Stimulated activated naive B cell treated with anti-CD40 and anti-IgM and Interleukin-4, amounts not matched to agents 10 μg/mL and 1 μg/mL and 100 μg/mL, for 72 hours (primary cell): ENCODE measurements around the gene MFSD2A.
"Not testable (repeated sequence)": the region's sequence is repeated elsewhere in the genome, so short reads cannot be mapped to it uniquely, and the experiment has no call there.

Experiments used
- ATAC-seq, 2 donors: fragments of 150-1000 bp; cut with Tn5 transposase; replicated peaks; 2 replicates each; pipeline ENCODE4 v1.10.0; 2021; ENCODE audit warnings: moderate library complexity in 1 of 2
- DNase-seq: peaks from one replicate; pipeline ENCODE4 v3.0.0; 2021
- H3K27ac Mint-ChIP-seq: one replicate; pipeline ENCODE4 v1.8.0; 2022; ENCODE audit warnings: mild to moderate bottlenecking, mixed read lengths
- H3K27me3 Mint-ChIP-seq, 2 donors: one replicate each; pipeline ENCODE4 v1.8.0; 2022; ENCODE audit warnings: mixed read lengths in 2 of 2
- H3K36me3 Mint-ChIP-seq, 2 donors: one replicate each; pipeline ENCODE4 v1.8.0; 2022; ENCODE audit warnings: mixed read lengths in 2 of 2, mild to moderate bottlenecking in 1 of 2
- H3K4me1 Mint-ChIP-seq, 2 donors: one replicate each; pipeline ENCODE4 v1.8.0; 2022; ENCODE audit warnings: mixed read lengths in 2 of 2, mild to moderate bottlenecking in 1 of 2
- H3K4me3 Mint-ChIP-seq, 2 donors: one replicate each; pipeline ENCODE4 v1.8.0; 2022; ENCODE audit warnings: mild to moderate bottlenecking in 2 of 2, mixed read lengths in 2 of 2, moderate library complexity in 1 of 2
- H3K9me3 Mint-ChIP-seq, 2 donors: one replicate each; pipeline ENCODE4 v1.8.0; 2022; ENCODE audit warnings: mixed read lengths in 2 of 2, mild to moderate bottlenecking in 1 of 2

MFSD2A gene

DNA sequence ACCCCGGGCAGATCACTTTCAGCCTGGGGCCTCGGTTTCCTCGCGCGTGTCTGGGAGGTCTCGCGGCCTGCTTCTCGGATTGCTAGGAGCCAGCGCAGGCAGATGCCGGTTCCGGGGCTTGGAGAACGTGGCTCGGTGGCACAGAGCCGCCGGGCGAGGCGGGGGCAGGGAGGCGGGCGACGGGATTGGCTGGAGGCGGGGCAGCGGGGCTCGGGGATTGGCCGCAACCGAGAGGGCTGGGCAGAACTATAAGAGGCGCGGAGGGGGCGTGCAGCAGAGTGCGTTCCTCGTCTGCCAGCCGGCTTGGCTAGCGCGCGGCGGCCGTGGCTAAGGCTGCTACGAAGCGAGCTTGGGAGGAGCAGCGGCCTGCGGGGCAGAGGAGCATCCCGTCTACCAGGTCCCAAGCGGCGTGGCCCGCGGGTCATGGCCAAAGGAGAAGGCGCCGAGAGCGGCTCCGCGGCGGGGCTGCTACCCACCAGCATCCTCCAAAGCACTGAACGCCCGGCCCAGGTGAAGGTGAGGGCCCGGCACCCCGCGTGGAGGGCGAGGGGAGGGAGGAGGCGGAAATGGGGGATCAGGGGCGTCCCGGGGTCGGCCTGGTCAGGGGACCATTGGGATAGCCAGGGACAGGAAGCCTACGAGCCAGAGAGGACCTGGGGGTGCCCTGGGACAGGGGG lies at the start of gene MFSD2A:
Gene MFSD2A (plus strand): TSS at position 276 of the 677 bp plus-strand sequence. CDS start 148 bp downstream, at position 424.
- H3K27ac Mint-ChIP-seq: peak within 1 kb of the TSS; percentile 91
- peaks cover 40 to 59% of the 10 kb centered on the region in 2 donors for H3K4me1 Mint-ChIP-seq
- peak within 1 kb of the TSS; percentile 96 for H3K4me3 Mint-ChIP-seq
- DNase-seq (peak; percentile 86), ATAC-seq (peak; percentile 90 to 93)
- H3K27me3 Mint-ChIP-seq: no peaks in the 10 kb centered on the region
- no peaks in the 10 kb centered on the region for H3K9me3 Mint-ChIP-seq
- peaks cover 23 to 34% of the 10 kb centered on the region in 2 donors for H3K36me3 Mint-ChIP-seq

- H3K9me3 Mint-ChIP-seq: peaks cover 9 to 11% of the 10 kb centered on the region in 2 donors
- peaks cover 26 to 59% of the 10 kb centered on the region in 2 donors for H3K27me3 Mint-ChIP-seq
- no peak overlapping the region for H3K4me3 Mint-ChIP-seq
- ATAC-seq (no peak), DNase-seq (no peak)
- H3K36me3 Mint-ChIP-seq: peaks cover 3 to 14% of the 10 kb centered on the region in 2 donors
- no peak overlapping the region for H3K27ac Mint-ChIP-seq
- peaks cover 21 to 41% of the 10 kb centered on the region in 2 donors for H3K4me1 Mint-ChIP-seq
These were observed 49.8 kb upstream of the MFSD2A start for GRCh38 chr1:39905172-39905571.

GRCh38 chr1:39907528-39908453 lies 47.2 kb upstream of the MFSD2A start:
- Mint-ChIP-seq H3K4me3 (no peak overlapping the region), H3K27ac (peak overlapping the region; percentile 57), H3K27me3 (peaks cover 18 to 41% of the 10 kb centered on the region in 2 donors), H3K36me3 (peaks cover 3 to 14% of the 10 kb centered on the region in 2 donors), H3K4me1 (peaks cover 17 to 26% of the 10 kb centered on the region in 2 donors), H3K9me3 (peaks cover 9 to 11% of the 10 kb centered on the region in 2 donors)
- ATAC-seq (peak; percentile 75 to 80), DNase-seq (peak; percentile 11)

- DNase-seq: peak; percentile 41
- Mint-ChIP-seq H3K27me3 (peaks cover 12 to 34% of the 10 kb centered on the region in 2 donors), H3K36me3 (peaks cover 3 to 14% of the 10 kb centered on the region in 2 donors), H3K27ac (peak overlapping the region; percentile 57), H3K4me3 (peak overlapping the region in 1 of 2 donors; percentile 53), H3K4me1 (peaks cover 13 to 22% of the 10 kb centered on the region in 2 donors), H3K9me3 (peaks cover 9 to 11% of the 10 kb centered on the region in 2 donors)
- ATAC-seq: peak; percentile 79 to 84
These were observed 46.4 kb upstream of the MFSD2A start for GRCh38 chr1:39908534-39908933.

- Mint-ChIP-seq H3K4me1 (peaks cover 13 to 22% of the 10 kb centered on the region in 2 donors), H3K4me3 (no peak overlapping the region), H3K9me3 (peaks cover 9 to 11% of the 10 kb centered on the region in 2 donors), H3K27ac (no peak overlapping the region), H3K36me3 (peaks cover 3 to 14% of the 10 kb centered on the region in 2 donors), H3K27me3 (peaks cover 6 to 17% of the 10 kb centered on the region in 2 donors)
- DNase-seq (no peak), ATAC-seq (no peak)
These were observed 44.7 kb upstream of the MFSD2A start for GRCh38 chr1:39910263-39910662.

- H3K4me3 Mint-ChIP-seq, H3K4me1 Mint-ChIP-seq, DNase-seq, ATAC-seq, H3K9me3 Mint-ChIP-seq, H3K27ac Mint-ChIP-seq: not testable (repeated sequence)
- H3K36me3 Mint-ChIP-seq: peaks cover 3 to 11% of the 10 kb centered on the region in 2 donors
- peaks cover 6 to 18% of the 10 kb centered on the region in 2 donors for H3K27me3 Mint-ChIP-seq
These were observed 41.8 kb upstream of the MFSD2A start for GRCh38 chr1:39913136-39913535.

DNA sequence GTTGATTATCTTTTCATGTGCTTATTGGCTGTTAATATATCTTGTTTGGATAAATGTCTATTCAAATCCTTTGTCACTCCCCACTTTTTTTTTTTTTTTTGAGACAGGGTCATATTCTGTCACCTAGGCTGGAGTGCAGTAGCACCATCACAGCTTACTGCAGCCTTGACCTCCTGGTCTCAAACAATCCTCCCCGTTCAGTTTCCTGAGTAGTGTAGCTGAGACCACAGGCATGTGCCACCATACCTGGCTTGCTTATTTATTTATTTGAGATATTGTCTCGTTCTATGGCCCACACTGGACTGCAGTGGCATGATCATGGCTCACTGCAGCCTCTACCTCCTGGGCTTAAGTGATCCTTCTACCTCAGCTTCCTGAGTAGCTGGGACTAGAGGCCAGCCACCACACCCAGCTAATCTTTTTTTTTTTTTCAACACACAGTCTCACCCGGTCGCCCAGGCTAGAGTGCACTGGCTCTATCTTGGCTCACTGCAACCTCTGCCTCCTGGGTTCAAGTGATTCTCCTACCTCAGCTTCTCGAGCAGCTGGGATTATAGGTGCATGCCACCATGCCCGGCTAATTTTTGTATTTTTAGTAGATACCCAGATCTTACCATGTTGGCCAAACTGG lies 39.3 kb upstream of the MFSD2A start:
- ATAC-seq: no peak
- Mint-ChIP-seq H3K9me3 (no peaks in the 10 kb centered on the region), H3K4me3 (no peak overlapping the region), H3K36me3 (no peaks in the 10 kb centered on the region), H3K4me1 (peaks cover 2 to 9% of the 10 kb centered on the region in 2 donors), H3K27me3 (peaks cover 9 to 16% of the 10 kb centered on the region in 2 donors), H3K27ac (no peak overlapping the region)
- no peak for DNase-seq

GRCh38 chr1:39917825-39918224 lies 37.1 kb upstream of the MFSD2A start:
- Mint-ChIP-seq H3K4me3 (no peak overlapping the region), H3K36me3 (no peaks in the 10 kb centered on the region), H3K4me1 (peaks cover 2 to 9% of the 10 kb centered on the region in 2 donors), H3K27ac (no peak overlapping the region), H3K27me3 (peaks cover 3 to 16% of the 10 kb centered on the region in 2 donors), H3K9me3 (no peaks in the 10 kb centered on the region)
- DNase-seq (no peak), ATAC-seq (no peak)

GRCh38 chr1:39919545-39919944 lies 35.4 kb upstream of the MFSD2A start:
- no peaks in the 10 kb centered on the region for H3K36me3 Mint-ChIP-seq
- no peaks in the 10 kb centered on the region for H3K9me3 Mint-ChIP-seq
- no peak overlapping the region for H3K27ac Mint-ChIP-seq
- H3K27me3 Mint-ChIP-seq: peaks cover 3 to 16% of the 10 kb centered on the region in 2 donors
- ATAC-seq (peak; percentile 98 to 99), DNase-seq (peak; percentile 37)
- H3K4me1 Mint-ChIP-seq: peaks cover 2 to 9% of the 10 kb centered on the region in 2 donors
- H3K4me3 Mint-ChIP-seq: no peak overlapping the region

DNA sequence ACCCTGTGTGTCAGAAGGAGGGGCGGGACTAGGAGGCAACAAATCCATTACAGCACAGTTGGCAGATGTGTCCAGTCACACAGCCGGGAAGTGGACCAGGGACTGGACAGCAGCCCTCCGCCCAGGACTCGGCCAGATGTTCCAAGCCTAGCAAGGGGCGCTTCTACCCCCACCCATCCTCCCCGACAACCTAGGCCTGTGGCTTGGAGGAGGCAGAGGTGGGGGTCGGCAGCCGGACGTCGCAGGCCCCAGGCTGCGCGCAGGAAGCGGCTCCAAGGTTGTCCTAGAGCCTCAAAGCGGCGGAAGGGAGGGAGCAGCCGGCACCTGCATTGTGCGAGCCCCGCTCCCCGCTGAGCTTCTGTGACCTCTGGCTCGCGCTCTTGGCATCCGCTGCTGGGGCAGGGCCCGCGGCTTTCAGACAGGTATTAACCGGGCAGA lies 32.7 kb upstream of the MFSD2A start:
- no peaks in the 10 kb centered on the region for H3K36me3 Mint-ChIP-seq
- DNase-seq (no peak), ATAC-seq (no peak)
- no peak overlapping the region for H3K27ac Mint-ChIP-seq
- H3K4me1 Mint-ChIP-seq: peaks cover 14 to 30% of the 10 kb centered on the region in 2 donors
- H3K27me3 Mint-ChIP-seq: peaks cover 3 to 11% of the 10 kb centered on the region in 2 donors
- no peak overlapping the region for H3K4me3 Mint-ChIP-seq
- no peaks in the 10 kb centered on the region for H3K9me3 Mint-ChIP-seq

DNA sequence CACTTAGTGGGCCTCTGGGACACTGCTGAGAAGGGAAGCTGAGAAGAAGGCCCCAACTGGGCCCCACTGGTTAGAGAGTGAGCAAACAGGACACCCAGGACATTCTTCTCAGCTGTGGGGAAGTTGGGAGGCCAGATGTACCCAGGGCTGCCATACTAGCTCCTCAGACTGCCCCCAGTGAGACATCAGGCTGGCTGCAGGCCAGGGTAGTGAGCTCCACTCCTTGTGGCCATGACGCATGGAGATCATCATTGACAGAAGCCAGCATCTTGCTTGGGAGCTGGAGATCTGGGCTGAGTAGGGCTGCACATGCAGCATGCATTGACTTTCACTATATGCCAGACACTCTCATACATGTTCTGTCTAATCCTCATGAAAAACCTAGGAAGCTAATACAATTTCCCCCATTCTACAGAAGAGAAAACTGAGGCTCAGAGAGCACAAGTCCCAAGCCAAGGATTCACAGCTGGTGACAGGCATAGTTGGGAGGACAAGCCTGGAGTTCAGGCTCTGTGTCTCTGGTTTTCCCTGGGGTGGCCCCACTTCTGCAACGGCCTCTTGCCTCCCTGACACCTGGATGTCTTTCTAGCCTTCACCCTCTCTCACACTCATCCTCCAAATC lies 29.1 kb upstream of the MFSD2A start:
- no peak for ATAC-seq
- Mint-ChIP-seq H3K36me3 (no peaks in the 10 kb centered on the region), H3K4me1 (peaks cover 19 to 30% of the 10 kb centered on the region in 2 donors), H3K9me3 (no peaks in the 10 kb centered on the region), H3K27ac (peak overlapping the region; percentile 56), H3K4me3 (no peak overlapping the region), H3K27me3 (peaks cover 5% of the 10 kb centered on the region in 2 donors)
- DNase-seq: no peak

GRCh38 chr1:39926343-39926793 lies 28.6 kb upstream of the MFSD2A start:
- peaks cover 19 to 30% of the 10 kb centered on the region in 2 donors for H3K4me1 Mint-ChIP-seq
- peak overlapping the region; percentile 56 for H3K27ac Mint-ChIP-seq
- ATAC-seq (peak; percentile 65 to 70), DNase-seq (no peak)
- no peaks in the 10 kb centered on the region for H3K36me3 Mint-ChIP-seq
- H3K4me3 Mint-ChIP-seq: no peak overlapping the region
- peaks cover 5% of the 10 kb centered on the region in 2 donors for H3K27me3 Mint-ChIP-seq
- no peaks in the 10 kb centered on the region for H3K9me3 Mint-ChIP-seq

DNA sequence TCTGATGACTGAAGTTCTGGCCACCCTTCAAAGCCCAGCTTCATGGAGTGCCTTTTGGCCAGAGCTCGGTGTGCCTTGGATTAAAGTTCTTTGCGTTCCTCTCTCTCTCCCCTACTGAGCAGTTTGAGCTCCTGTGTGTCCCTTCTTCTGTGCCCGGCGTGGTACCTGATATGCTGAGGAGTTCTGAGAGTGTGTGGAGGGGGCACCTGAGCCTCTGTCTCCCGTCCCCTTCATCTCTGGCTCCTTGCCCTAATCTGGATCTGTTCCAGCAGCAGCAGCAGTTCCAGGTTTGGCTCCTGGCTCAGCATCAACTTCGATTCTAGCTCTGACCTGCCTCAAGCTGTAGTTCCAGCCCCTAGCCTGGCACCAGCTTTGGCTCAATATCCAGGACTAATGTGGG lies 28.1 kb upstream of the MFSD2A start:
- H3K9me3 Mint-ChIP-seq: no peaks in the 10 kb centered on the region
- H3K4me3 Mint-ChIP-seq: no peak overlapping the region
- ATAC-seq (no peak), DNase-seq (no peak)
- H3K36me3 Mint-ChIP-seq: no peaks in the 10 kb centered on the region
- peaks cover 19 to 30% of the 10 kb centered on the region in 2 donors for H3K4me1 Mint-ChIP-seq
- H3K27ac Mint-ChIP-seq: peak overlapping the region; percentile 56
- H3K27me3 Mint-ChIP-seq: peaks cover 5% of the 10 kb centered on the region in 2 donors
